HG03097 (cell line): ENCODE data around the gene HEATR9.

Source experiments
- ATAC-seq: cut with Tn5 transposase; IDR thresholded peaks from one replicate; pipeline ENCODE4 v1.9.1; 2021; ENCODE audit not compliant: unreplicated experiment, low FRiP score

Gene HEATR9

DNA sequence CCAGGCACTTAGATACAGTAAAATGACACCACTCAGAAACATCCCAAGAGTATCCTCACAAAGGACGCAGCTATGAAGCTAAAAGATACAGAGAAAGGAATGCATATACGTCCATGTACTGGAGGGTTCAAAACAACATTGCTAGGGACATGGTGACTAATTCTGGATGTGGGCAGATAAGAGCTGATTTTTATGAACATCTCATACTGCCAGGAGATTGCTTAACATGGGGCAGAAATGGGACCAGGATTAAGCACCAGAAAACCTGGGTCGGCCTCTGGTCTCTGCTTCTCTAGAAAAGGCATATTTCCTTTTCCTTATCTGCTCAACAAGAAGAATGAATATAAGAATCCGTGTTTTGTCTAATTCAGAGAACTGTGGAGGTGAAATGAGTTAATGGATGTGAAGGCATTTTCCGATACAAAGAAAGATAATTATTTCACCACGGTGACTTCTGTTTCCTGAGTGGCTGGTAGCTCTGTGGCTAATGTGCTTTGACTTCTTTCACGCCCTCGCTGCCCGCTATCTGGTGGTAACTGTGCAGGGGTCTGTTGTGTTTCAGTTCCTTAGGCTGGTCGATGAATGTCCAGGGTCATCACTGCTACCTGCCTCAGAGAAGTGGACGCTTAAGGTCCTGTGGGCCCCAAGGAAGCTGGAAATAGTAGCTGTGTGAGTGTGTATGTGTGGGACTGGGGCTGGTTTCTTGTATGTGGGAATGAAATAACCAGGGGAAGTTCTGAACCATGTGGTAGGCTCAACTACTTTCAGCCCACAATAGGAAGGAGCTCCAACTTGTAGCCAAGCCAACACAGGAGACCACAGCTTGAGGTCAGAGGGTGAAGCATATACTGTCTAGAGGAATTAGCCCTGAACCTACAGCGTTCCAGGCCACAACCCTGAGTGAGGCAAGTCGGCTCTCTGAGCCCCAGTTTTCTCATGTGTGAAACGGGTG lies 27.2 kb upstream of the HEATR9 start:
- ATAC-seq, result no peak

- ATAC-seq, result no peak
These were observed 25.5 kb upstream of the HEATR9 start for GRCh38 chr17:35894206-35894605.

DNA sequence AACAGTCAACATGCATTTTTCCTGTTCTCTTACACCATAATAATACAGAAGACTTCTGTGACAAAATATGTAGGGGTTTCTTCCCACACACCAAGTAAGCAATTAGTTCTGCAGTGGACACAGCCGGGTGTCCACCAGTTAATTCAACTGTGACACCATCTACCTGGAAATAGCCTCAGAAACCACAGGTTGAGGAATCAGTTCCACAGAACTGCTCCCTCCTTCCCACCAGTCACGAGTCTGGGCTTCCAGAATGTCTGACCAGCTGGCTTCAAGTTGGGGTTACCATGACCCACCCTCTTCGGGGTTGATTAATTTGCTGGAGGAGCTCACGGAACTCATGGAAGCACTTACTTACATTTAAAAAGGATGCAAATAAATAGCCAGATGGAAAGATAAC lies 25.1 kb upstream of the HEATR9 start:
- ATAC-seq, result no peak

GRCh38 chr17:35892091-35893035 lies 23.7 kb upstream of the HEATR9 start:
- ATAC-seq, result no peak

GRCh38 chr17:35891269-35891668 lies 22.6 kb upstream of the HEATR9 start:
- no peak for ATAC-seq

GRCh38 chr17:35890774-35891155 lies 22.1 kb upstream of the HEATR9 start:
- no peak for ATAC-seq

DNA sequence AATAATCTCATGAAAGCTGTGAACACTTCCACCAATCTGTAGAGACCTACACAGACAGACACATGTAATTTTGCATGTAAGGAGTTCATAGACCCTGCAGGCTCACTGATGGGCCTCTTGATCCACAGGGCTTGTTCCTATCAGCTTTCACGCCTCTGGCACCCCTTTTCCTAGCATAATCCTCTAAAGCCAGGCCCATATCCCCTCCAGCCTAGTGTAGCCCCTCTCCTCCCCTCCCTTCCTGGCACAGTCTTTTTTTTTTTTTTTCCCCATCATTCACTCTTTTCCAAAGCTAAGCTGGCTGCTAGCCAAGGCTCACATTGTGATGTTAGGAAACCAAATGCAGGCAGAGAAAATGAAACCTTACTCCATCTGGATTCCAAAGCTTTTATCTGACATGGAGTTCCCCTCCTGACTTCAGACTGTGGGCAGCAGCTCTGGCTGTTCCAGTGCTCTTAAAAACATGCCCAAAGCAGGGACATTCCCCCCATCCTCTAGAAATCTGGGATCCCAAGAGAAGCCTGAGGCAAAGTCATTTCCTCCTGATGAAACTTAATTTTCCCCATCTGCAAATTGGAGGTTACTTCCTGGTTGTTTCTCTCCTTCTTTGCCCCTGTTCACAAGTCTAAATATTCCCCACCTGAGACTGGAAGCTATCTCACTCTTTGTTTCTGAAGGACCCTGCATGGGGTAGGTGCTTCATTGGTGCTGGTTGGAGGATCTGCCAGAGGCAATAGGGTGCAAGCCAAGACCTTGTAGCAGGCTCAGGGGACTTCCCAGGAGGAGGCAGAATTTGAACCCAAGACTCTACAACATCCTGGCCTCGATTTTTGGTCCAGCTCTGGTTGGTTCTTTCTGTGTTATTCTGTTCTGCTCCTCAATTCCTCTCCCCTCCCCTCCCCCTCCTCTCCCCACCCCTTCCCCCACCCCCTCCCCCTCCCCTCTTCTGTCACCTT lies 21.4 kb upstream of the HEATR9 start:
- ATAC-seq, result no peak

GRCh38 chr17:35889241-35889640 lies 20.6 kb upstream of the HEATR9 start:
- ATAC-seq, result no peak

- peak; percentile 81 for ATAC-seq
These were observed 11.3 kb upstream of the HEATR9 start, which contains the start of gene CCL5 for GRCh38 chr17:35879773-35880654. CCL5 (minus strand) TSS chr17:35880360.

GRCh38 chr17:35878361-35878760 lies 9.7 kb upstream of the HEATR9 start:
- no peak for ATAC-seq

GRCh38 chr17:35877345-35878029 lies 8.8 kb upstream of the HEATR9 start:
- ATAC-seq, result no peak

DNA sequence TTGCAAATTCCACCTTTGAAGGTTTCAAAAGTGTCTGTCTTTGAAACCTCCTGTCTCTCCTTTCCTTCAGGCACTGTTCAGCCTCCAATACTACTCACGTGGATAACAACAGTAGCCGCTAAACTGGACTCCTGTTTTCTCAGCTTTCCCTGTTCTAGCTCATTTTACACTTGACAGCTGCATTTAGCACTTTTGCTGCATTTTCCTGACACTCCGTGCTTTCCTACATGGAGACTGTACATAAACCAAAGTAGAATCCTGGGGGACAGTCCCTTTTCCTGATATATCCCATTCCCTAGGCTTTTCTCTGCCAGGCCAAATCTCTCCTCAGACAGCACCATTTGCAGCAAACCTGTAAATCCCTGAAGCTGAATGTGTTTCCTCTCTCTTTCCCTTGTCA lies 7.8 kb upstream of the HEATR9 start:
- ATAC-seq, result no peak

DNA sequence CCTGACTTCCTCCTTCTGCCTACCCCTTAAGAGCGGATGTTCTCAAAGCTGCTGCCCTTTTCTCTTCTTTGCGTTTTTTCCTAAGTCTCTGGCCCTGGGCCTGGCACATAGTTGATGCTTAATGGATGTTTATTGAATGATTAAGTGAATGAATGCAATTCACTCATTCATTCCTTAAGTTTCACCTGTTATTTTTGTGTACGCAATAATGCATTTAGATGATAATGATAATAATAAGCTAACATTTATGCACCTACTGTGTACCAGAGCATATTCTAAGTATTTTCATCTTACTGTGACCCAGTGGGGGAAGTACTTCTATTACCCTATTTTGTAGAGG lies 7.1 kb upstream of the HEATR9 start:
- no peak for ATAC-seq

DNA sequence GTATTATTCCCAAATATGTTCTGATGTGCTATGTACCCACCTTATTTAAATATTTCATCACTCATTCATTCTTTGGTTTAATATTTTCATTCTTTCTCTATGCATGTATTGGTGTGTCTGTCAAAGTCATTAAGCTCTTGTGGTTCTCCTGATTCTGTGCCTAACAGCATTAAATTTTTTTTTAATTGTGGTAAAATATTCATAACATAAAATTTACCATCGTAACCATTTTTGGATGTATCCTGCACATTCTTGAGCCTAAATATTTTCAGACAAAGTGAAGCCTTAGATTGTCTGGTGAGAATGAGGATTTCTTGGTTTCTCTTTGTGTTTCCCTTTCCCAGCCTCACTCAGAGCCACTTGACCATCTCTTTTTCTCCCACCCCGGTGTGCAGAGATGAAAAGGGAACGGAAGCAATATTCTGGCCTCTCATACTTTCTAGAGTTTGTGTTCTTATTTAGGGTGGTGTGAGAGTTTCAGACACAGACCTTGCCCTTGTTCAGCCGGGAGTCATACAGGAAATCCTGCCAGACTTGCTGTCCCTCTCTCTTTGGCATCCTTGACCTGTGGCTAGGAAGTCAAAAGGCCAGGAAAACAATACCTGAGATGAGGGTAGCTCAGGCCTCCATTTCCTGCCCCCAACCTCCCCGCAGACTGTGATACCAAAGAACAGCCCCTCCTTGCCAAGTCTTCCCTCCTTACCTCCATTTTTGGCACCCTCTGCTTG lies 6.5 kb upstream of the HEATR9 start:
- ATAC-seq, result peak; percentile 35

DNA sequence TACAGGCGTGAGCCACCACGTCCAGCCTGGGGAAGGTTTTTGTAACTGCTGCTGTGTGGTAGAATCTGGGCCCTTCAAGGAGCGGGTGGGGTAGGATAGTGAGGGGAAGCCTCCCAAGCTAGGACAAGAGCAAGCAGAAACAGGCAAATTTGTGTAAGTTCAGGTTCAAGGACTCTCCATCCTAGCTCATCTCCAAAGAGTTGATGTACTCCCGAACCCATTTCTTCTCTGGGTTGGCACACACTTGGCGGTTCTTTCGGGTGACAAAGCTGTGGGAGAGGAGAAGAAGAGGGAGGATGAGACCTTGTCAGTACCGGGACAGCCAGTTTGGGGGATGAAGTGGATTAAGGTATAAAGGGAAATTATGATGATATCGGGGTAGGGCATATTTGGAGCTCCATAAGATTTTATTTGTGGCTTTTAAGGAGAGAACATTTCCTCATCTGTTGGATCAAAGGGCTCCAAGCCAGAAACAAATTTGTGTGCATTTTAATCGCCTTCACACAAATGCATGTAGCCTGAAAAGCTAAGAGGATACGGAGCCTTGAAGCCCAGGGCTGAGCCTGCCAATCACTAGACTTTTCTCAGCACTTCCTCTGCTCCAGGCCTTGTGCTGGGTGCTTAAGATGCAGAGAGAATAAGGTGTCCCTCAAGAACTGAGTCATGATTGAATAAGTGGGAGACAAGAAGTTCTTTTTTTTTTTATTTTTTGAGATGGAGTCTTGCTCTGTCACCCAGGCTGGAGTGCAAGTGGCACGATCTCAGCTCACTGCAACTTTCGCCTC lies 3.7 kb upstream of the HEATR9 start:
- no peak for ATAC-seq

DNA sequence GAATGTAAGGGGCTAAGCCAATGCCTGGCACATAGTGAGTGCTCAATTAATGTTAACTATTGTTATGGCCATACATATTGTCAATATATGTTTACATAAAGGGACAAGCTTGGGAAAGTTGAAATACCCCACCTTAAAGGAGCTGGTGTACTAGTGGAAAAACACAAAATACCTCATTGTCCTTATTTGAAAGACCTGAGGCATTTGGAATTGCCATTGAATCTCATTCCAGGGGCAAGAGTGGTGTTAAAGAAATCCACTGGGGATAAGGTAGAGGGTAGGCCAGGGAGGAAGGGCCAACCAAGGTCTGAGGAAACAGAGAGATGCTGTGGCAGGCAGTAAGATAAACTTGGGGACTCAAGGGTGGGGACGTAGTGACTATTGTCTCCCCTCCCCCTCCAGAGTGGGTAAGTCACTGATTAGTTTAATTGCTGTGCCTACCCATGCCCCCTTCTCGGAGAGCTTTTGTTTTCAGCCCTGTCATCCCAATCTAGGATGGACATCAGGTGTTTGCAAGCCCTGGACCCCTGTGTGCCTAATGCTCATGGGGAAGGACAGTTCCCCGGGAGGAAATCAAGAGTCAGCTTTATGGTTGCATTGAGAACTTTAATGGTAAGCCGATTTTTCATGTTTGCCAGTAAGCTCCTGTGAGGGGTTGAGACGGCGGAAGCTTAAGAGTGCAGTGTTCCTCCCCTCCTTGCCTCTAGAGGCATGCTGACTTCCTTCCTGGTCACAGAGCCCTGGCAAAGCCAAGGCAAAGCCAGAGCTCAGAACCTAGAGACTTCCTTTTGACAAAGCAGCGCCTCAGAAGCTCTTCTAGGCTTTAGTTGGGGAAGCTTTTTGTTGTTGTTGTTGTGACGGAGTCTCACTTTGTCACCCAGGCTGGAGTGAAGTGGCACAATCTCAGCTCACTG lies 2.5 kb upstream of the HEATR9 start:
- no peak for ATAC-seq
